Right ventricle myocardium superior (tissue), 1 donor: ENCODE data around the gene CHRNA1. TPM values are rescaled to one million over a fixed set of nuclear protein-coding genes. Genes with fewer than 3 reads are reported as not detected.

Source experiments
- ATAC-seq: fragments of 200-7000 bp; cut with Tn5 transposase; one replicate; pipeline ENCODE4 v1.9.1; 2020; ENCODE audit warnings: mild to moderate bottlenecking; ENCODE audit not compliant: poor library complexity
- DNase-seq: peaks from one replicate; pipeline ENCODE4 v3.0.0-alpha.2; 2020
- intact Hi-C: fragments of 100-400 bp; cut with DNase I; formaldehyde crosslinking; loops from one replicate; pipeline ENCODE4 v1.11.2; 2022
- total RNA-seq: library from RNA; stranded (reverse); fragmentation: NEBNext Ultra II Directional; extraction: Animal tissue kit (Norgen Biotek cat#: 25700); gene quantifications from one replicate; pipeline ENCODE4 v1.2.1, GENCODE V29; 2021
- donor health status: DM: no; HTN: yes; CAD: no; lungs with severe emphysema.

CHRNA1 gene
- total RNA-seq, 1 donor from 2014 or later, result not detected

- intact Hi-C loops, result no loop called here
- ATAC-seq (no peak), DNase-seq (no peak)
Observed at GRCh38 chr2:174785481-174785880, 21.2 kb upstream of the CHRNA1 start.

GRCh38 chr2:174784909-174785308 is 20.6 kb upstream of the CHRNA1 start:
- DNase-seq, result no peak
- ATAC-seq, result no peak
- intact Hi-C loops, result no loop called here

GRCh38 chr2:174784316-174784715 is 20.0 kb upstream of the CHRNA1 start:
- intact Hi-C loops, result no loop called here
- ATAC-seq (no peak), DNase-seq (no peak)

GRCh38 chr2:174781996-174782395 is 17.7 kb upstream of the CHRNA1 start:
- ATAC-seq, result no peak

GRCh38 chr2:174781298-174781697 is 17.0 kb upstream of the CHRNA1 start:
- intact Hi-C loops, result no loop called here
- DNase-seq (no peak), ATAC-seq (no peak)

More at GRCh38 chr2:174781996-174782395, 17.7 kb upstream of the CHRNA1 start:
- intact Hi-C loops, result no loop called here
- no peak for DNase-seq

- intact Hi-C loops, result no loop called here
- DNase-seq (no peak), ATAC-seq (no peak)
Observed at GRCh38 chr2:174780856-174781255, 16.6 kb upstream of the CHRNA1 start.

GRCh38 chr2:174780191-174780840 is 16.0 kb upstream of the CHRNA1 start:
- DNase-seq (no peak), ATAC-seq (no peak)
- intact Hi-C loops, result no loop called here

GRCh38 chr2:174779361-174779928 is 15.2 kb upstream of the CHRNA1 start:
- intact Hi-C loops, result no loop called here
- ATAC-seq, result no peak
- DNase-seq, result no peak

- peak; percentile 67 for ATAC-seq
- DNase-seq, result peak; percentile 67
- intact Hi-C loops, result no loop called here
Observed at GRCh38 chr2:174778085-174778981, 14.1 kb upstream of the CHRNA1 start.

GRCh38 chr2:174777347-174778084 is 13.2 kb upstream of the CHRNA1 start:
- intact Hi-C loops, result no loop called here
- ATAC-seq (no peak), DNase-seq (no peak)

GRCh38 chr2:174776675-174777074 is 12.4 kb upstream of the CHRNA1 start:
- ATAC-seq, result no peak
- intact Hi-C loops, result no loop called here
- no peak for DNase-seq

- intact Hi-C loops, result no loop called here
- DNase-seq (no peak), ATAC-seq (no peak)
Observed at GRCh38 chr2:174776223-174776622, 12.0 kb upstream of the CHRNA1 start.

- no peak for ATAC-seq
- intact Hi-C loops, result no loop called here
- no peak for DNase-seq
Observed at GRCh38 chr2:174775571-174775980, 11.3 kb upstream of the CHRNA1 start.

GRCh38 chr2:174774886-174775285 is 10.6 kb upstream of the CHRNA1 start:
- intact Hi-C loops, result no loop called here
- ATAC-seq, result no peak
- DNase-seq, result no peak

GRCh38 chr2:174773215-174773614 is 8.9 kb upstream of the CHRNA1 start:
- DNase-seq (no peak), ATAC-seq (no peak)
- intact Hi-C loops, result loop anchor here (2.0 kb wide), 1 partner anchor 212 kb away; no protein-coding TSS in a partner anchor

- ATAC-seq (peak; percentile 30), DNase-seq (no peak)
- intact Hi-C loops, result loop anchor here (2.0 kb wide), 1 partner anchor 212 kb away; no protein-coding TSS in a partner anchor
Observed at GRCh38 chr2:174772472-174772801, 8.2 kb upstream of the CHRNA1 start.

GRCh38 chr2:174771631-174772471 is 7.6 kb upstream of the CHRNA1 start:
- intact Hi-C loops, result loop anchor here (2.0 kb wide), 1 partner anchor 213 kb away; no protein-coding TSS in a partner anchor
- ATAC-seq (peak; percentile 98), DNase-seq (peak; percentile 87)

- ATAC-seq, result peak; percentile 5
- intact Hi-C loops, result no loop called here
- no peak for DNase-seq
Observed at GRCh38 chr2:174771136-174771535, 6.9 kb upstream of the CHRNA1 start.
